CMK (cell line): Measurements from ENCODE around the gene TMEM98.
"Not testable (repeated sequence)": the region's sequence is repeated elsewhere in the genome, so short reads cannot be mapped to it uniquely, and the experiment has no call there.

Experiments
- DNase-seq: peaks from one replicate; pipeline ENCODE4 v3.0.0-alpha.2; 2010; ENCODE audit warnings: low read depth

Gene TMEM98

GRCh38 chr17:32985050-32985756, 57.2 kb downstream of the TMEM98 start:
- no peak for DNase-seq

GRCh38 chr17:32987453-32987805, 59.5 kb downstream of the TMEM98 start:
- DNase-seq = not testable (repeated sequence)

GRCh38 chr17:32987868-32988267, 59.9 kb downstream of the TMEM98 start:
- not testable (repeated sequence) for DNase-seq

- no peak for DNase-seq
These were observed 60.6 kb downstream of the TMEM98 start for GRCh38 chr17:32988481-32989101.

- DNase-seq = no peak
These were observed 64.5 kb downstream of the TMEM98 start for GRCh38 chr17:32992321-32993033.

GRCh38 chr17:32993977-32994376, 66.0 kb downstream of the TMEM98 start:
- no peak for DNase-seq
